Measurements from ENCODE around the gene IL15. TPM values are rescaled to one million over a fixed set of nuclear protein-coding genes. Genes with fewer than 3 reads are reported as not detected.

IL15 gene
- total and polyA plus RNA-seq, 2 experiments from 2014 or later = 2.3 to 3.7 TPM

- DNase-seq (ENCODE audit: low spot score) (no peak), ATAC-seq (no peak)
- Histone ChIP-seq H3K9me2 (ENCODE audit: insufficient read depth) (no peaks in the 10 kb centered on the region), H2AFZ (no peak overlapping the region), H3K79me2 (replicated peaks; ENCODE audit: insufficient read depth) (no peaks in the 10 kb centered on the region), H3F3A (replicated peaks; ENCODE audit: low read depth) (no peaks in the 10 kb centered on the region), H3K27ac (ENCODE audit: low read depth) (no peak overlapping the region), H3K27me3 (ENCODE audit: insufficient read depth) (no peaks in the 10 kb centered on the region), H4K20me1 (replicated peaks; ENCODE audit: insufficient read depth) (no peaks in the 10 kb centered on the region), H3K36me3 (ENCODE audit: insufficient read depth) (no peaks in the 10 kb centered on the region), H3K4me1 (ENCODE audit: insufficient read depth) (no peaks in the 10 kb centered on the region), H3K4me2 (no peak overlapping the region), H3K4me3 (no peak overlapping the region)
- no peak overlapping the region for H3K27ac Mint-ChIP-seq
- no peak for TF ChIP-seq ZNF114 (CRISPR knock-in tag; IDR thresholded peaks at IDR 0.05)
- no peak for TF ChIP-seq JUNB (IDR thresholded peaks at IDR 0.05; ENCODE audit: unreplicated experiment)
- TF ChIP-seq CREB1 (CRISPR knock-in tag; IDR thresholded peaks at IDR 0.05; ENCODE audit: low read depth) = no peak
- no peak for TF ChIP-seq EZH2 (IDR thresholded peaks at IDR 0.05; ENCODE audit: low read depth, unreplicated experiment)
- TF ChIP-seq ZNF462 (CRISPR knock-in tag; IDR thresholded peaks at IDR 0.05) = no peak
- TF ChIP-seq REST (IDR thresholded peaks at IDR 0.05; ENCODE audit: unreplicated experiment) = no peak
- TF ChIP-seq ZNF331 (CRISPR knock-in tag; IDR thresholded peaks at IDR 0.05; ENCODE audit: low read depth) = no peak
- no peak for TF ChIP-seq NANOG (IDR thresholded peaks at IDR 0.05; ENCODE audit: borderline replicate concordance)
- TF ChIP-seq ETS1 (IDR thresholded peaks at IDR 0.05) = no peak
- TF ChIP-seq CTCF (conservative IDR thresholded peaks at IDR 0.05; ENCODE audit: low read depth in 2 of 2) = no peak
- TF ChIP-seq EZH2phosphoT487 (IDR thresholded peaks at IDR 0.05; ENCODE audit: unreplicated experiment) = no peak
- no peak for TF ChIP-seq POLR2AphosphoS5 (IDR thresholded peaks at IDR 0.05; ENCODE audit: low read depth)
- no peak for TF ChIP-seq STAT1 (IDR thresholded peaks at IDR 0.05; ENCODE audit: unreplicated experiment)
- no peak overlapping the region for H3K4me3 Mint-ChIP-seq
- no peaks in the 10 kb centered on the region for H3K36me3 Mint-ChIP-seq (ENCODE audit: low read depth)
- no peaks in the 10 kb centered on the region for H3K27me3 Mint-ChIP-seq (ENCODE audit: insufficient read depth, low read depth, poor library complexity)
- no peaks in the 10 kb centered on the region for H3K4me1 Mint-ChIP-seq
- no peaks in the 10 kb centered on the region for H3K9me3 Mint-ChIP-seq
Measured at GRCh38 chr4:141727420-141727819, 91.0 kb downstream of the IL15 start.
